ENCODE measurements around the gene C4orf50. TPM values are rescaled to one million over a fixed set of nuclear protein-coding genes. Genes with fewer than 3 reads are reported as not detected.

Gene C4orf50
- total and polyA plus RNA-seq, 8 donors: under 0.01 to 0.23 (median 0.07) TPM

DNA sequence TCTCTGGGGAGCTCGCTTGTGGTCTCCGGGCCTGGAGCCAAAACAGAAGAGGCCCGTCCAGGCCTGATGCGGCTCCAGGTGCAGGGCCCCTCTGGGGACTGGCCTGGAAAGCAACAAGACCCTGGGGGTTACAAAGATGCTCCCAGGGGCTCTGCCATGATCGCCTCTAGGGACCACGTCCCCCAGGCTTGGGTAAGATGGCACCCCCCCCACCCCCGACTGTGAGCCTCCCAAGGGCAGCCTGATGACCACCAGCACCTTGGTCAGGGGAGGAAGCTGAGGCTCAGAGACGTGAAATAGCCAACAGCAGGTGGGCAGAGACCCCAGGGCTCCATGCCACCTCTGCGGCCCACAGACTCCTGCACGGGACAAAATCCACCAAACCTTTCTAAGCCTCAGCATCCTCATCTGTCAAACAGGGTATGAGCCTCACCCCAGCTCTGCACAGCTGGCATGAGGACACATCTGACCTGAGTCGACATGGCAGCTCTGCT, 25.4 kb downstream of the C4orf50 start:
- H3K36me3 ChIP-seq: no peaks in the 10 kb centered on the region
- H3K9me3 ChIP-seq: no peaks in the 10 kb centered on the region
- intact Hi-C loops (cut with DNase I): loop anchor here in 1 of 3 donors (10.0 kb wide), 1 partner anchor 332 kb away; no protein-coding TSS in a partner anchor
- H3K4me1 ChIP-seq: no peaks in the 10 kb centered on the region
- no peak overlapping the region for H3K4me3 ChIP-seq
- no peak overlapping the region for H3K27ac ChIP-seq
- no peak for DNase-seq
- TF ChIP-seq, protein P1, sequence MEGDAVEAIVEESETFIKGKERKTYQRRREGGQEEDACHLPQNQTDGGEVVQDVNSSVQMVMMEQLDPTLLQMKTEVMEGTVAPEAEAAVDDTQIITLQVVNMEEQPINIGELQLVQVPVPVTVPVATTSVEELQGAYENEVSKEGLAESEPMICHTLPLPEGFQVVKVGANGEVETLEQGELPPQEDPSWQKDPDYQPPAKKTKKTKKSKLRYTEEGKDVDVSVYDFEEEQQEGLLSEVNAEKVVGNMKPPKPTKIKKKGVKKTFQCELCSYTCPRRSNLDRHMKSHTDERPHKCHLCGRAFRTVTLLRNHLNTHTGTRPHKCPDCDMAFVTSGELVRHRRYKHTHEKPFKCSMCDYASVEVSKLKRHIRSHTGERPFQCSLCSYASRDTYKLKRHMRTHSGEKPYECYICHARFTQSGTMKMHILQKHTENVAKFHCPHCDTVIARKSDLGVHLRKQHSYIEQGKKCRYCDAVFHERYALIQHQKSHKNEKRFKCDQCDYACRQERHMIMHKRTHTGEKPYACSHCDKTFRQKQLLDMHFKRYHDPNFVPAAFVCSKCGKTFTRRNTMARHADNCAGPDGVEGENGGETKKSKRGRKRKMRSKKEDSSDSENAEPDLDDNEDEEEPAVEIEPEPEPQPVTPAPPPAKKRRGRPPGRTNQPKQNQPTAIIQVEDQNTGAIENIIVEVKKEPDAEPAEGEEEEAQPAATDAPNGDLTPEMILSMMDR (IDR thresholded peaks at IDR 0.05): no peak
- no peaks in the 10 kb centered on the region for H3K27me3 ChIP-seq
- ATAC-seq: no peak
- WGBS, 2 donors: 51 to 53% methylated on average over 11 of the region's 11 CpGs
- FAIRE-seq: no peak

DNA sequence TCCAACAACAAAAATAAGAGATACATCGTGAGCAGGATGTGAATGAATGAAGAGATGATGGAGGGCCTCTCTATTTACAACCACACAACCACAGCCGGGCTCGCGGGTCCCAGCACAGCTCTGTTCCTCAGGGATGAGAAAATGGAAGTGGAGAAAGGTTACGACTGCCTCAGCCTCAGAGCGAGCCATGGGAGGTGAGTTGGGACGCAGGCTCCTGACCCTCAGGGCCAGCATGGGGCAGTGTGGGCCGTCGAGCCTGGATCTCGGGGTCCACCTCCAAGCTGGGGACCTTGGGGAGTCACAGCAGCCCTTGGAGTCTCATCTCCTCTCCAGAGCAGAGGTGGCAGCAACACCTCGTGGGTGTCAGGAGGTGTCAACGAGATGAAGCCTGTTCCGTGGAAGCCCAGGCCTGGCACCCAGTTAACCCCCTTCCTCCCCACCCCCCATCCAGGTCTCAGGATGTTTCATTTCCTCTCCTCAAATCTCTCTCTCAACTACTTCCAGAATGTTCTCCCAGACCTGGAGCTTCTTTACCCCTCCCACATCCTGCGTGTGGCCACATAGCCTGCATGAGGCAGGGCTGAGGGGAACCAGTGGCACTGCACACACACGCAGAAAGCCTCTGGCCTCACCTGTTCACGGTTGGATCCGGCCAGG, 25.9 kb downstream of the C4orf50 start:
- intact Hi-C loops (cut with DNase I): loop anchor here in 1 of 3 donors (10.0 kb wide), 1 partner anchor 333 kb away; no protein-coding TSS in a partner anchor
- H3K9me3 ChIP-seq: no peaks in the 10 kb centered on the region
- DNase-seq (no peak), FAIRE-seq (no peak), ATAC-seq (no peak)
- no peak overlapping the region for H3K27ac ChIP-seq
- H3K27me3 ChIP-seq: no peaks in the 10 kb centered on the region
- no peaks in the 10 kb centered on the region for H3K4me1 ChIP-seq
- no peak overlapping the region for H3K4me3 ChIP-seq
- no peaks in the 10 kb centered on the region for H3K36me3 ChIP-seq
- TF ChIP-seq, protein P1 (IDR thresholded peaks at IDR 0.05): no peak
- 50 to 65% methylated on average over 17 of the region's 17 CpGs for WGBS, 2 donors

DNA sequence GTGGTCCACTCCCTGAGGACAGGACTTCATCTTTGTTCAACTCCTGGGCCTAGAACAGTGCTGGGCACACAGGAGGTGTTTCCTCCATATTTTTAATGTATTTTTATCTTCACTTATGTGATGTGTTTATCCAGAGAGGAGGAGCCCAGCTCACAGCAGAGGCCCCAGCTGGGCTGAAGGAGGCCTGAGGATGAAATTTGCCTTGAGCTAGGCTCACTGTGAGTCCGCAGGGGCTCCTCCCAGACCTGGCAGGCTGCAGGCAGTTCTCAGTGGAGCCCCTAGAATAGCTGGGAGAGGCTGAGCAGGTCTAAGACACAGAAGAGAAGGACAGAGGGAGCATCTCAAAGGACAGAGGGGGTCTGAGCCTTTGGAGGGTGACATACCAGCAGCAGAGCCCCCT, 26.8 kb downstream of the C4orf50 start:
- WGBS, 2 donors: 19 to 43% methylated on average over 1 of the region's 1 CpG
- H3K27me3 ChIP-seq: no peaks in the 10 kb centered on the region
- no peak overlapping the region for H3K27ac ChIP-seq
- intact Hi-C loops (cut with DNase I): loop anchor here in 1 of 3 donors (10.0 kb wide), 1 partner anchor 333 kb away; no protein-coding TSS in a partner anchor
- H3K4me1 ChIP-seq: no peaks in the 10 kb centered on the region
- no peaks in the 10 kb centered on the region for H3K36me3 ChIP-seq
- no peak overlapping the region for H3K4me3 ChIP-seq
- FAIRE-seq (no peak), DNase-seq (no peak), ATAC-seq (no peak)
- TF ChIP-seq, protein P1 (IDR thresholded peaks at IDR 0.05): no peak
- H3K9me3 ChIP-seq: no peaks in the 10 kb centered on the region

DNA sequence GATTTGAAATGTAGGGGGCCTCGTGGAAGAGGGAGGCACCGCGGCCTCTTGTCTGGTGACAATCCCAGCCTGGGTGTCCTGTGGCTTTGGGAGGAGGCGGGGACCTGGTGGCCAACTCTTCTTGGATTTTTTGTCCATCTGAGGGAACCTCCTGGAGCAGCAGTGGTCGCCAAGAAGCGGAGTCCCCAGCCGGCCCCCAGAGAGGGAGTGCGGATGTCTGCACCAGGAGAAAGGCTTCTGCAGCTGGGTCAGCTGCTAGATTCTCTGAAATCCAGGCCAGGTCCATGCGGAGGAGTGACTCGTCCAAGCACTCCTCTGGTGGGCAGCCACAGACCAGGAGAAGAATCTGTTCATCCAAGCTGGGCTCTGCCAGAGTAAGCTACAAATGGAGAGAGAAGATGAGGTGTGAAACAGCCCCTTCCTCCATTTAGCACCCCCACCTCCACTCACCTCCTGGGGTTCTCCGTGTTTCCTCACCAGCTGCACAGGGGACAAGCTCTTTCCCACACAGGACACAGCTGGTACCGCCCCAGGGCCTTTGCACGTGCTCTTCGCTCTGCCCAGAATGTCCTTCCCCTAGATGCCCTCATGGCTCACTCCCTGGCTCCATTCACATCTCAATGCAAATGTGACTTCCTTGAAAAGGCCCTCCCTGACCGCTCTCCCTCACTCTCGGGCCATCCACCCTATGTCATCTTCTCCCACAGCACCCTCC, 27.6 kb downstream of the C4orf50 start:
- 62 to 75% methylated on average over 16 of the region's 16 CpGs for WGBS, 2 donors
- Histone ChIP-seq H3K9me3 (no peaks in the 10 kb centered on the region), H3K36me3 (no peaks in the 10 kb centered on the region), H3K4me1 (no peaks in the 10 kb centered on the region), H3K27ac (no peak overlapping the region), H3K27me3 (no peaks in the 10 kb centered on the region), H3K4me3 (no peak overlapping the region)
- no peak for DNase-seq
- intact Hi-C loops (cut with DNase I): loop anchor here in 1 of 3 donors (10.0 kb wide), 1 partner anchor 334 kb away; no protein-coding TSS in a partner anchor
- FAIRE-seq: no peak
- no peak for ATAC-seq
- TF ChIP-seq, protein P1 (IDR thresholded peaks at IDR 0.05): no peak
